ENCODE results near the gene CPAMD8. TPM values are rescaled to one million over a fixed set of nuclear protein-coding genes. Genes with fewer than 3 reads are reported as not detected.

Gene CPAMD8
- total and polyA plus RNA-seq, 7 donors, result 0.60 to 14.4 (median 2.4) TPM

DNA sequence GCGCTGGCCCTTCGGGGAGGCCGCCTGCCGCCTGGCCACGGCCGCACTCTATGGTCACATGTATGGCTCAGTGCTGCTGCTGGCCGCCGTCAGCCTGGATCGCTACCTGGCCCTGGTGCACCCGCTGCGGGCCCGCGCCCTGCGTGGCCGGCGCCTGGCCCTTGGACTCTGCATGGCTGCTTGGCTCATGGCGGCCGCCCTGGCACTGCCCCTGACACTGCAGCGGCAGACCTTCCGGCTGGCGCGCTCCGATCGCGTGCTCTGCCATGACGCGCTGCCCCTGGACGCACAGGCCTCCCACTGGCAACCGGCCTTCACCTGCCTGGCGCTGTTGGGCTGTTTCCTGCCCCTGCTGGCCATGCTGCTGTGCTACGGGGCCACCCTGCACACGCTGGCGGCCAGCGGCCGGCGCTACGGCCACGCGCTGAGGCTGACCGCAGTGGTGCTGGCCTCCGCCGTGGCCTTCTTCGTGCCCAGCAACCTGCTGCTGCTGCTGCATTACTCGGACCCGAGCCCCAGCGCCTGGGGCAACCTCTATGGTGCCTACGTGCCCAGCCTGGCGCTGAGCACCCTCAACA, 136.6 kb downstream of the CPAMD8 start:
- Histone ChIP-seq H3K27ac (no peak overlapping the region), H3K9me3 (no peaks in the 10 kb centered on the region), H3K4me1 (peaks cover 0 to 8% (median 4%) of the 10 kb centered on the region in 4 donors), H3K36me3 (no peaks in the 10 kb centered on the region), H3K27me3 (peaks cover 0 to 30% (median 10%) of the 10 kb centered on the region in 3 donors), H3K4me3 (peak overlapping the region in 1 of 4 donors; percentile 19)
- DNase-seq, result peak; percentile 50
- TF ChIP-seq EP300 (IDR thresholded peaks at IDR 0.05), result no peak
- TF ChIP-seq CTCF (IDR thresholded peaks at IDR 0.05), result no peak
- TF ChIP-seq POLR2A (IDR thresholded peaks at IDR 0.05), result no peak
- no peak for TF ChIP-seq POLR2AphosphoS5 (IDR thresholded peaks at IDR 0.05)
- WGBS, 2 donors, result 94 to 95% methylated on average over 48 of the region's 48 CpGs
- intact Hi-C loops (cut with DNase I), result no loop called here

DNA sequence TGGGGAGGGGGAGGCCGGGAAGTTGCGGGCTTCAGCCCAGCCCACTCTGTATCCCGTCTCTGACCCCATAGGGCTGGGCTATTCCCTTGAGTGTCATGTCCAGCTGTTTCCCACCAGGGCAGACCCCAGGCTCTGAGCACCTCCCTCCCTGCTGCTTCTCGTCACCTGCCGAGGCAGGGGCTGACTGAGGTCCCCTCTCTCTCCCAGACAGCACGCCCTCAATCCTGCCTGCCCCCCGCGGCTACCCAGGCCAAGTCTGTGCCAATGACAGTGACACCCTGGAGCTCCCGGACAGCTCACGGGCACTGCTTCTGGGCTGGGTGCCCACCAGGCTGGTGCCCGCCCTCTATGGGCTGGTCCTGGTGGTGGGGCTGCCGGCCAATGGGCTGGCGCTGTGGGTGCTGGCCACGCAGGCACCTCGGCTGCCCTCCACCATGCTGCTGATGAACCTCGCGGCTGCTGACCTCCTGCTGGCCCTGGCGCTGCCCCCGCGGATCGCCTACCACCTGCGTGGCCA, 137.2 kb downstream of the CPAMD8 start:
- peak; percentile 61 for DNase-seq
- intact Hi-C loops (cut with DNase I), result no loop called here
- Histone ChIP-seq H3K4me1 (peaks cover 0 to 8% (median 4%) of the 10 kb centered on the region in 4 donors), H3K27me3 (peaks cover 0 to 33% (median 10%) of the 10 kb centered on the region in 3 donors), H3K27ac (peak overlapping the region in 2 of 4 donors; percentile 26 to 41), H3K4me3 (peak overlapping the region in 1 of 4 donors; percentile 19), H3K36me3 (no peaks in the 10 kb centered on the region), H3K9me3 (no peaks in the 10 kb centered on the region)
- TF ChIP-seq CTCF (IDR thresholded peaks at IDR 0.05), result no peak
- TF ChIP-seq POLR2A (IDR thresholded peaks at IDR 0.05), result no peak
- no peak for TF ChIP-seq EP300 (IDR thresholded peaks at IDR 0.05)
- TF ChIP-seq POLR2AphosphoS5 (IDR thresholded peaks at IDR 0.05), result no peak
- WGBS, 2 donors, result 66 to 74% methylated on average over 22 of the region's 22 CpGs

DNA sequence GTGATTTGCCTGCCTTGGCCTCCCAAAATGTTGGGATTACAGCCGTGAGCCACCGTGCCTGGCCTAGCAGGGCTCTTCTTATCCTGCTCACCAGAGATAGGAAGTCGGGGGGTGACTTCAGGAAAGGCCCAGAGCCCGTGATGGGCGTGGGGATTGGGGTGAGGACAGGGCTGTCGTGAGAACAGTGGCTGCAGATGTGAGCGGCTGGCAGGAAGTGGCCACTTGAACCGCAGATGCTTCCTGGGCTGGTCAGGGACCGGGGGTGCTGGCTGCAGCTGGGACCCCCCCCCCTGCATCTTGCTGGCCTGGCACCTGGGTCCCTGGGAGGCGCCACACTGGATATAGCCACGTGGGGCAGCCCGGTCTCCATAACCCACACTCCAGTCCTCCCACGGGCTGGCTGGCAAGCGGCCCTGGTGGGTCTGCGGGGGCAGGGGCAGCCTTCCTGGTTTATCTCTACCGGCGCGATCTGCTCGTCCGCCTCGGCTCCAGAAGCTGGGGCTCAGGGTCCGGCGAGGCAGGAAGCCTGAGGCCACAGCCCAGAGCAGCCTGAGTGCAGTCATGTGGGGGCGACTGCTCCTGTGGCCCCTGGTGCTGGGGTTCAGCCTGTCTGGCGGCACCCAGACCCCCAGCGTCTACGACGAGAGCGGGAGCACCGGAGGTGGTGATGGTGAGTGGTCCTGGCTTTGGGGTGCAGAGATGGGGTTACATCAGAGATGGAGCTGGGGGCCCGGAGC, 137.8 kb downstream of the CPAMD8 start, which contains the start of gene F2RL3:
F2RL3 (plus strand) TSS at position 371 of the 737 bp plus-strand sequence; CDS start at position 562, 191 bp downstream.
- intact Hi-C loops (cut with DNase I), result no loop called here
- peak; percentile 81 for DNase-seq
- Histone ChIP-seq H3K36me3 (no peaks in the 10 kb centered on the region), H3K27ac (peak within 1 kb of the TSS in 3 of 4 donors; percentile 12 to 41 (median 26)), H3K4me3 (peak within 1 kb of the TSS in 1 of 4 donors; percentile 19), H3K9me3 (no peaks in the 10 kb centered on the region), H3K4me1 (peaks cover 0 to 8% (median 4%) of the 10 kb centered on the region in 4 donors), H3K27me3 (peaks cover 0 to 33% (median 8%) of the 10 kb centered on the region in 3 donors)
- peak in 1 of 4 donors; percentile 52 for TF ChIP-seq EP300 (IDR thresholded peaks at IDR 0.05)
- TF ChIP-seq POLR2A (IDR thresholded peaks at IDR 0.05), result no peak
- peak; percentile 47 to 73 (median 64) for TF ChIP-seq POLR2AphosphoS5 (IDR thresholded peaks at IDR 0.05)
- TF ChIP-seq CTCF (IDR thresholded peaks at IDR 0.05), result no peak
- WGBS, 2 donors, result 22 to 58% methylated on average over 31 of the region's 31 CpGs

DNA sequence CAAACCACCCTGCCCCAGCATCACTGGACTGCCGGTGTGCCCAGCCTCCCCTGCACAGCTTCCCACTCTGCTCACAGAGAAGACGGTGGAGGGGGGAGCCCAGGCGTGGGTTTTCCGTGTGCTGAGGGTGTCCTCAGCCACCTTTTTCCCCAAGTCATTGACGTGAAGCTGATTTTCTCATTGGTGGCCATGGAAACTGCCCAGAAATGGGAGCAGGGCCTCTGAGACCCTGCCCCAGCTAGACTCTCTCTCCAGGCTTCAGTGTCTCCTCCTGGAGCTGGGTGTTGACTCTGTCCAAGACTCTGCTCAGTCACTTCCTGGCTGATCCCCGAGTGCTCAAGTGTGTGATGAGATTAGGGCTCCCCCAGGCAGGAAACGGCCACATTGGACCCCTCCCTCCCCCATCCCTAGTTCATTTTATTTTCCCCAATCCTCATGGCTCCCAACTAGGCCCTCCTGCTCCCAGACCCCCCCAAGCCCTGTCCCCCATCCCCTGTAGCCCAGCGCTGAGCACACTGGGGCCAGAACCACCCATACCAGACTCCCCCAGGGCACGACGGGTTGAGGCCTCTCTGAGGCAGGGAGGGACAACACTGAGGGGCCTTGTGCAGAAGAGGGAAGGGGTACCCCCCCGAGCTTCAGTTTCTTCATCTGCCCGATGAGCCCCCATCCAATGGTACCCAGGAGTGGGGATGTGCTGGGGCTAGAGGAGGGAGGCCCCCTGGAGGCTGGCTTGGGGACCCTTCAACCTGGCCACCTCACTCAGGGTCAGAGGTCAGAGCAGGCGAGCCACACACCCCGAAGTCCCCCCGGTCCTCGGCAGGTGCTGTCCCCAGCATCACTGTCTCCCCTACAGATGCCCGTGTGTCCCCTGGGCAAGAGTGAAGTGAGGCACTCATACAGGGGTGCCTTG, 139.0 kb downstream of the CPAMD8 start:
- 65 to 67% methylated on average over 17 of the region's 17 CpGs for WGBS, 2 donors
- intact Hi-C loops (cut with DNase I), result no loop called here
- no peaks in the 10 kb centered on the region for H3K36me3 ChIP-seq
- H3K27me3 ChIP-seq, result peaks cover 0 to 33% (median 6%) of the 10 kb centered on the region in 3 donors
- H3K9me3 ChIP-seq, result peaks cover 0 to 5% (median under 1%) of the 10 kb centered on the region in 4 donors
- peaks cover 0 to 8% (median 4%) of the 10 kb centered on the region in 4 donors for H3K4me1 ChIP-seq
- H3K4me3 ChIP-seq, result no peak overlapping the region
- no peak for DNase-seq
- H3K27ac ChIP-seq, result peak overlapping the region in 3 of 4 donors; percentile 12 to 57 (median 26)
- TF ChIP-seq POLR2A (IDR thresholded peaks at IDR 0.05) (no peak), POLR2AphosphoS5 (IDR thresholded peaks at IDR 0.05) (no peak), EP300 (IDR thresholded peaks at IDR 0.05) (no peak), CTCF (IDR thresholded peaks at IDR 0.05) (no peak)
